Iris pigment epithelial cell (primary cell): Measurements from ENCODE around the gene NFAM1.

Experiments used
- DNase-seq: peaks from one replicate; pipeline ENCODE4 v3.0.0-alpha.2; 2011; ENCODE audit warnings: low read depth

Gene NFAM1

DNA sequence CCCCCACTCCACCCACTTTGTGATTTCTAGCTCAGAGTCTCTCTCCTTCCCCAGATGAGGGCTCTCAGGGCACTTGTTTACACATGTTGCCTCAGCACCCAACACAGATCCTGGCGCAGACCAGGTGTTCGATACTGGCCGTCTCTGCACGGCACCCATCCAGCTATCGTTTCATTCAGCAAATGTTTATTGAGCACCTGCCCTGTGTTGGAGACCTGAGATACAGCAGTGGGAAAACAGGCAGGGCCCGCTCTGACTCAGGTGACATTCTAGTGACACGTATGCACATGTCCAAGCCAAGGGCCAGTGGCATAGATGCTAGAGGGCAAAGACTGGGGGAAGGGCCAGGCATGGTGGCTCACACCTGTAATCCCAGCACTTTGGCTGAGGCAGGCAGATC is 71.9 kb downstream of the NFAM1 start:
- DNase-seq = no peak

DNA sequence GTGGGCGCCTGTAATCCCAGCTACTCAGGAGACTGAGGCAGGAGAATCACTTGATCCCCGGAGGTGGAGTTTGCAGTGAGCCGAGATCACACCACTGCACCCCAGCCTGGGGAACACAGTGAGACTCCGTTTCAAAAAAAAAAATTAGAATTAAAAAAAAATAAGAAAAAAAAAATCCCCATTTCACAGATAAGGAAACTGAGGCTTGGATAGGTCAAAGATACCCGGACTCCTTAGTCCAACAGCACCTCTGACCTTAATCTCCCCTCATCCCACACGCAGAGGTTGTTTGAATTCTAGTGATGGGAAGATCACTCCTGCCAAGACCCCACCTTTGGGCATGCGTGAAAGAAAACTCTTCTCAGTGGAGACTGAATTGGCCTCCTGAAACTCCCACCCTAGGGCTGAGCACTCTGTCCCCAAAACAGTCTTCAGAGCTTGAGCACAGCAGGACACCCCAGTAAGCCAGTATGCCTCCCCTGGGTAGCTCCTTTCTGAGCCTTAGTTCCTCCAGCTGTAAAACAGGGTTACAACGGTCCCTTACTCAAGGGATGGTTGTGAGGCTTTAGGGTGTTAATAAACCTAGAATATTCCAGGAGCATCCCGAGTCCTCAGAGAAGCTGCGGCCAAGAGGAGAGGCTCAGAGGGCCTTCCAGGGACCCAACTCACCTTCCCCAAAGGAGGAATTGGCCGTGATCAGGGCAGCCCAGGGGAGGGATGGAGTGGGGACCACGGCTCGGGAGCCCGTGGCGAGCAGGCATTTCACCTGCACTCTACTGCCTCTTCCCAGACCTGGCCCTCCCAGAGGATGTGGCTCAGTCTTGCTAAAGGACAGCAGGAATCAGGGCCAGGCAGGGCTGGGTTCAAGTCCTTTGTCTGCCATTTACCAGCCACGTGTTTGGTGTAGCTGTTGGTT is 73.3 kb downstream of the NFAM1 start:
- DNase-seq = no peak

DNA sequence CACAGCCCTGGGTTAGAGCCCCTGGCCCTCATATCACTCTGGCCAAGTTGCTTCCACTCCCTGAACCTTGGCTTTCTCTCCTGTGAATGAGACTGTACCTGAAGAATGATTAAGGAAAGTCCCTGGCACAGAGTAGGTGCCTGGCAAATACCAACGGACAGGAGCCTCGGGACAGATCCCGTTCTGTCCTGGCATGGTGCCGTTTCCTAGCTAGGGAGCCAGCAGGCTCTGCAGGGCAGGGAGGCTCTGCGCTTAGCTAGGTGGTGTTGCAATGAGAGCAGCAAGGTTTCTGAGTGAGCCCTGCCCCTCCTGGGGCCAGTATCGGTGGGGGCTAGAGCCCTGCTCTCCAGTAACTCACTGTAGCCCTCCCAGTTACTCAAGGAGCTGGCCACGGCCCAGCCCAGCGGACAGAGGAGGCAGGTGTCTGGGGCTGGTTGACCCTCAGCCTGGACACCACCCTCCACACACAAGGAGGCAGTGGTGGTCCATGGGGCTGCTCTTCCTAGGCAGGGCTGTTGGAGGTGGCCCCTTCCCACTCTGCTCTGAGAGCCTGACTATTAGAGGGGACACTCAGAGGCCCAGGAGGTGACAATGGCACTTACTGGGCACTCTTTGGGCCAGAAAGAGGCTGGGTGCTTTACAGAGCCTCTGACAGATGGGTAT is 74.4 kb downstream of the NFAM1 start:
- DNase-seq = no peak

DNA sequence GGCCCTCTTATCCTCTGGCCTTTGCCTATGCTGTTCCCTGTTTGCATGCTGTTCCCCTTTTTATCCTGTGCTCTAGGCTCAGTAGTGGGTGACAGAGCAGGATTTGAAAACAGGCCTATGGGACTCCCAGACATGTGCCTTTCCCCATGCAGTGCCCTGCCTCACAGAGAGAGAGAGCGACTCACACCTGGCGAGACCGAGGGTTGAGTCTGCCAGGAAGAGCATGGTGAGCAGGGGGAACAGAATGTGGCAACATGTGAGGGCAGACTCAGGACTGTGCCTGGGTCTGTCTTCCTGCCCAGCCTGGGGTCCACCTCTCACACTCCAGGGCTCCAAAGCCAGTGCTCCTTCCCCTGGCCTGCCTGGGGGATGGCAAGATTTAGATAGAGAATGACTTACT is 75.0 kb downstream of the NFAM1 start:
- DNase-seq = no peak

DNA sequence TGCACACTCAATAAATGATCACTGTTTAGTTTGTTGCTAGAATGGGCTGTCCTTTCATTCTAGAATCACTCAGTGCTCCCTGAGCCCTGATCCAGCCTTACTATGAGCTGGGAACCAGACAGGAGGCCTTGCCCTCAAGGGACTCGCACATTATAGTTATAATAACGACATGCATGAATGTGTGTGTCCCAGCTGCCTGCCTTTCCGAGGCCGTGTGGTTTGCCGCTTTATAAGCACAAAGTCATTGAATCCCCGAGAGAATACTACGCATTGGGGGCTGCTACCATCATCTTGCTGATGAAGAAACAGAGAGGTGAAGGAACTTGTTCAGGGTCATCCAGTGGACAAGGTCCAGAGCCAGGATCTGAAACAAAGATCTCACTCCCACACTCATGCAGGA is 75.7 kb downstream of the NFAM1 start:
- no peak for DNase-seq

DNA sequence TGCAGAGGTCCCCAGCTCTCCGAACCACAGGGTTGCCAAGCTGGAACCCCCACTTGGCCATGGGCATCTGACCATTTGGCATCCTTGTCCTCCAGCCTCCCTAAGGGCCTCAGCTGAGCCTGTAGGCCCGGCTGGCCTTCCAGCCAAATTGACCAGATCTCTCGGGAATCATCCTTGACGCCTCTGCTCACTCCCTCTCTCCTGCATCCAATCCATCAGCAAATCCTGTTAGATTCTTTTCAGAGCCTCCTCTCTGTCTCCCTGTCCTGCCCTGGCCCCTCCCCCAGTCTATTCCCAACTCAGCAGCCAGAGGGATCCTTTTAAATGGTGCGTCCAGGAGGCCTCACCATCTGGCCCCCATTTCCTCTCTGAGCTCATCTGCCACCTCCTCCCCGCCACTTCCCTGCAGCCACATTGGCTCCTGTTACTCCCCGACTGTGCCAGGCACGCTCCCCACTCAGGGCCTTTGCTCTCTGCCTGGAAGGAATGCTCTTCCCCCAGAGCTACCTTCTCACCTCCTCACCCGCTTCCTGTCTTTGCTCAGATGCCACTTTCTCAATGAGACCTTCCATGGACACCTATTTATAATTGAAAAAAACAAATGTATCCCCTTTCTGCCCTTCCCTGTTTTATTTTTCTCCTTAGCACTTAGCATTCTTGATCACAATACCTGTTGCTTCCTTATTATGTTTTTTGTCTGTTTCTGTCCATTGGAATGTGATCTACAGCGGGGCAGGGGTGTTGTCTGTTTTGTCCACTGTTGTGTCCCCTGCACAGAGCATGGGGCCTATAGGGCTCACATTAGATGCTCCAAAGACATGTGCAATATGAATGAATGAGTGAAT is 78.1 kb downstream of the NFAM1 start:
- DNase-seq = no peak

DNA sequence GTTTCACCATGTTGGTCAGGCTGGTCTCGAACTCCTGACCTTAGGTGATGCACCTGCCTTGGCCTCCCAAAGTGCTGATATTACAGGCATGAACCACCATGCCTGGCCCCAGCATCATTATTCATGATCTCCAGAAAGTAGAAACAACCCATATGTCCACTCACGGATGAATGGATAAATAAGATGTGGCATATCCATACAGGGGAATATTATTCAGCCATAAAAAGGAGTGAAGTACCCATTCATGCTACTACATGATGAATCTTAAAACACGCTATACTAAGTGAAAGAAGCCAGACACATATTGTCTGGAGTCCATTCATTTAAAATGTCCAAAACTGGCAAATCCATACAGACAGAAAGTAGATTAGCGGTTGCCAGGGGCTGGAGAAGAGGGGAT is 81.8 kb downstream of the NFAM1 start:
- DNase-seq = no peak

DNA sequence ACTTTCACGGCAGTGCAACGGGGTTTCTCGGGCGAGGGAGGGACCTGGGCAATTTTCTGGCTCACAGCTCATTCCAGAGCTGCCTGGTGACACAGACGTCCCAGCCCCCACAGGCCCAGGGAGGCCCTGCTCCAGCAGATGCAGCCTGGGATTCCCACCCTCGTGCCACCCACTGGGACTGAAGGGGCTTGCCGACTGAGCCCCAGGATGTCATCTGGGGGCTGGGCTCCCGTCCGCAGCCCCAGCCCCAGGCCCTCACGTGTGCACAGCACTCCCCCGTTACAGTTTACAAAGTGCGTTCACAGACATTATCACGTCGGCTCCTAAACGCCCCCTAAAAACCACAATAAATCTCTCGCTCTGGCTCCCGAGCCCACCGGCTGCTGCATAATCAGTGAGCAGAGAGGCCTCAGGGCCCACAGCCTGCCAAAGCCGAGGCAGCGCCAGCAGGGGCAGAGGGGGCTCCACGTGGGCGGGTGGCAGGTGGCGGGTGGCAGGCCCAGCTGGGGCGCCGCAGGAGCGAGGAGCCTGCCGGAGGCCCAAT is 84.8 kb downstream of the NFAM1 start:
- DNase-seq = no peak

DNA sequence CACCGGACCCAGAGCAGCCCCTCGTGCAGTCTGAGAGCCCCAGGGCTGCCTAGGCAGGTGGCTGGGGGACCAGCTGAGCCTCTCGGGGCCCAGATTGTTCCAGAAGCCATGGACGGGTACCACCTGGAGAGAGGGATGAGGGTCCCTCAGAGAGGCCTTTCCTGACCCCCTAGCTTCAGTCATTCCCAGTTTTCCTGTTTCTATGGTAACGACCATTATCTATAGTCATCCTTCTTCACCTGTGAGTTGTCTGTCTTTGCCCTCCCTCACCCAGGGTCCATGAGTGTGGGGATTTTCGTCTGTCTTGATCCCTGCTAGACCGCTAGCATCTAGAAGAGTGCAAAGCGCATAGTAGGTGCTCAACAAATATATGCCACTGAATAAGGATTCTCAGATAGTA is 85.5 kb downstream of the NFAM1 start:
- DNase-seq = no peak

DNA sequence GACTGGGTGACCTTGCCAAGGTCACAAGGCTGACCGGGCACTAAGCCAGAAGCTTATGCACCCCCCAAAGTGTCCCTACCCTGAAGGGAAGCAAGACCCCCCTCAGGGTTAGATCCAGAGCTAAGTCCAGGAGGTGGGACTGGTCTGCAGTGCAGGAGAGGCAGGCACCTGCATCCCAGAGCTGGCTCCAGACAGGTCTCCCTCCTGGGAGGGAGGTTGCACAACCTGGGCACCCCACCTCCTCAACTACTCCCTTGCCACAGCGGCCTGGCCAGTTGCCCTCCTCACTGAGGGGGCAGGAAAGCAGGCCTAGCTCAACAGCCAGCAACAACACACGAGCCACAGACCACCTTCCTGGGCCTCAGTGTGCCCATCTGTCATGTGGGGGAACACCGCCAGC is 86.7 kb downstream of the NFAM1 start:
- no peak for DNase-seq

DNA sequence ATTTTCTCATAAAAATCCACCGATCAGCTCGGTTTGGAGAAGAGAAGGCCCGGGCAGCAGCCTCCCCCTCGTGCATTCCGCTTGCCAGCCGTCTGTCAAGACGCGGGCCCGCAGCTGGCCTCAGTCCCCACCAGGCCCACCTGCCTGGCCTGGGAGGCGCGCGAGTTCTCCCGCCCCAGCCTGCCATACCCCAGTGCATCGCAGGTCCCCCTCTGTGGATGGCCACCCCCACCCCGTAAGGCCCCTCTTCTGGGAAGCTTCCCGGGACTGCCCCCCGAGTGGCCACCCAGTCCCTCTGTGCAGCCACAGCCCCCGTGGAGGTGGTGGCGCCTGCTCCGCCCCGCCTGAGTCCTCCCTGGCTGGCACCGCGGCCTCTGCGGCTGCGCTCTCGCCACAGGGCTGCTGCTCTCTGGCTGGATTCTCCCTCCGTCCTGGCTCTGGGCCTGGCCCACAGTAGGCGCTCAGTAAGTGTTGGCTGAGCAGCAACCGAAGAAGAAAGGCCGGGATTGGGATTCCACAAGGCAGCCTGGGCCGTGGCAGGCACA is 87.8 kb downstream of the NFAM1 start:
- peak; percentile 14 for DNase-seq

DNA sequence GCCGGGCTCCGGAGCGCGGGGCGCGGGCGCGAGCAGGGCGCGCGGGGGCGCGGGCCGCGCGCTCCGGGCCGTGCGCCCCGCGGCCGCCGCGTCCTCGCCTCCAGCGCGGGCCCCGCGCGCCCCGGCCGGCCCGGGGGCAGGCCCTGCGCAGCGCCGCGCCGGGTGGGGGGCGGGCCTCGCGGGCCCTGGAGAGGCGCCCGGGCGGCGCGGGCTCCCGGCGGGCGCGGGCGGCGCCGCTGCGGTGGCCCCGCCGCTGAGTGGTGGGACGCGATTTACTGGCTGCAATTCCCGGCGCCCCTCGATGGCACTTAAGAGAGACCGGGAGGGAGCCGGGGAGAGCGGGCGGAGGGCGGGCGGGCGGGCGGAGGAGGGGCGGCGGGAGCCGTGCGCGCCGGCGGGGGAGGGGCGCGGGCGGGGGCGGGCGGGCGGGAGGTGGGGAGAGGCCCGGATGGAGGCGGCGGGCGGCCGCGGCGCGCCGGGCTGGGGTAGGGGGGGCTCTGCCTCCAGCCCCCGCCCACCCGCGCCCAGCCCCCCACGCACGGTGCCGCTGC is 88.6 kb downstream of the NFAM1 start:
- DNase-seq = peak; percentile 15

DNA sequence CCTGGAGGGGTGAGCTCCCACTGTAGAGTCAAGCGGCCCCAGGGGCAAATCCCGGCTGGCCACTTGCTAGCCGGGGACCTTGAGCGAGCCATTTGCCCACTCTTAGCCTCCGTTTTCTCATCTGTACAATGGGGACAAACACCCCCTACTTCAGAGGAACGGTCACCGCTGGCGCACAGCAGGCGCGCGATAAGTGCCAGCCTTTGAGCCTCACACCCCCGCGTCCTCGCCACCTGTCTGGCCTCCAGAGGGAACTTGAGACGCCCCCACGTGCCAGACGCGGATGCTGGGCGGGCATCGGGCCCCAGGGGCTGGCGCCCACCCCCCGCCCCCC is 89.1 kb downstream of the NFAM1 start:
- DNase-seq = no peak

DNA sequence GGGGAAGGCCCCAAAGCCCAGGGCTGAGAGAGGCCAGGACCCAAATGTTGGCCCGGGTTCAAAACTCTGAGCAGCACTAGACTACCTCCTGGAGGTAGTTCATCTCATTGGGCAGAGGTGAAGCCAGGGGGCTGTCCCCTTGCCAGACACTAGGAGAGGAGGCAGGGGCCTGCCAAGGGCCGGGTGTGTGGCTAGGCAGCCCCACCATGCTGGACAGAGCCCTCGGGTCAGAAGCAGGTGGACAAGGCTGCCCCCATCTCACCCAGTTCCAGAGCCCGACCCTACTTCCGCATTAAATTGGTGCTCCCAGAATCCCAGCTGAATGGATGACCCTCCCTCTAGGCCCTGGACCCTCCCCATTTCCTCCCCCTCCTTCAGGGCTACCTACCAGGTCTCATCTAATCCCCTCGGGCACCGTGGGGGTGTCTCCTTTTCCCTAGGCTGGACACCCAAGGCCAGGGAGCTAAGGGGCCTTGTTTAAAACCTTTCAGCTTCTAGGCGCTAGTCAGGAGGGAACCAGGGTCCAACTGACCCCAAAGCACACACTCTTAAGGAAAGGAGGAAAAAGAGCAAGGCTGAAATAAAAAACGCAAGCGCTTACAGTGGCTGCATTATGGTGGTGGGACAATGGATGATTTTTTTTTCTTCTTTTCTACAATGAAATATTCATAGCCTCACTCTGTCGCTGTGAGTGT is 89.6 kb downstream of the NFAM1 start:
- DNase-seq = no peak

DNA sequence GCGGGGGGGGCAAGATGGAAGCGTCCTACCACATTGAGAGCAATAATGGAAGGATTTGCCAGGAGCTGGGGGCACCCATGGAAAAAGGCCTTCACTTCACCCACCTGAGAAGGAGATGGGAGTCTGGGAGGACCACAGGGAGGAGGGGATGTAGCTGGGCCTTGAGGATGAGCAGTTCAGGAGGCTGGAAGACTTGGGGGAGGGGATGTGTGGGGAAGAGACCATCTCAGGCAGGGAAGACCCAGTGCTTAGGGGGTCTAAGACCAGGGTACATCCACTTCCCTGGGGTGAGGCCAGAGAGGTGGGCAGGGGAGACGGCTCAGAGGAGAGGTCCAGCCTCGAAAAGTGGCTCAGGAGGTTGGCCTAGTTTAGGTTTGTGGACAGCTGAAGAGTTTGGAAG is 90.4 kb downstream of the NFAM1 start:
- DNase-seq = no peak

DNA sequence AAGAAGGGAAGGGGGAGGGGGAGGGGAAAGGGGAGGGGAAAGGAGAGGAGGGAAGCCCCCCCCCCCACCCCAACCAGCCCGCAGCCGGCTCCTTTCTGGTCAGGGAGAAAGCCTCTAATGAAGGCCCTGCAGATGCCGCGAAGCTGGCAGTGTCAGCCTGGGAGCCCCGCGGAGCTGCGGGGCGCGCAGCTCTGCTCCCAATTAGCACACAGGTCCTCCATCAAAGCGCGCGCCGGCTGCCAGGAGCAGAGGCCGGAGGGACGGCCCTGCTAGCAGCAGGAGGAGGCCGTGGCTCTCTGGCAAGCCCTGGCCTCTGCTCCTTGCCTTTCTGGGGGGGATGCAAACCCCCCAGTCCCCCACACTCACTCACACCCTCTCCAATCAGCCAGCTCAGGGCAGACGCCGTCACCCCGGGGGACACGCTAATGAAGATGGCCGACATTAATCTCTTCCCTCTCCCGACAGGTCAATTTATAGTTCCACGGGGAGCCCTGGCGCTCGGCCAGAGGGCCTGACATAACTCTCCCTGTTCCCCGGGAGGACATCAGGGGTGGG is 91.3 kb downstream of the NFAM1 start:
- DNase-seq = no peak

DNA sequence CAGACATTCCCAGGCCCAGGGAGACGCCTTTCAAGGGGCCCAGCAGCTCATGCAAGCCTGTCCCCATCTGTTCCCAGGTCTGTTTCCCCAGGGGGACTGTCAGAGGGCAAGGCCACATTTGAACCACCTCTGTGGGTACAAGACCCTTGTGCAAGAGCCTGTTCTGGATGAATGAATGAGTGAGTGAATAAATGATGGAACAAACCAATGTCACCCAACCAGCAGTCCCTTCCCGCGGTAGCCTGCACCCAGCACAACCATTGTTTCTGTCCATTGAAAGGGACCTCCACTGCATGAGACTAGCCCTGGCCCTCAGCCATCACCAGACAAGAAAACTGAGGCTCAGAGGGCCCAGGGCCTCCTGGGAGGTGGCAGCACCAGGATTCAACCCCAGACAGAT is 92.1 kb downstream of the NFAM1 start:
- no peak for DNase-seq

DNA sequence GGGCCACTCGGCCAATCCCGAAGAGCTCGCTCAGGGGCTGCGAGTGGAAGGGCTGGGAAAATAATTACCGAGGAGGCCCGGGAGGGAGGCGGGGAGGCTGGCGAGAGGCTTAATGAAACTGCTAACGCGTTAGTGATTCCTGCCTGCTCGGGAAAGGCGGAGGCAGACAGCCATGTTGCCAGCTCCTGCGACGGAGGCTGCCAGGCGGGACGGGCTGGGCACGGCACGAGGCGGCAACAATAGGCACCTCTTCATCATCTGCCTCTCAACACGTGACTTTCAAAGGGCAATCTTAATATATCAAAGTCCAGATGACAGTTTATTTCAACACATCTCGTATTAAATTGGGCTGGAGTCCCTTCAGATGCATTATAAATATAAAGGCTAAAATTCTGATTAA is 93.7 kb downstream of the NFAM1 start:
- no peak for DNase-seq

DNA sequence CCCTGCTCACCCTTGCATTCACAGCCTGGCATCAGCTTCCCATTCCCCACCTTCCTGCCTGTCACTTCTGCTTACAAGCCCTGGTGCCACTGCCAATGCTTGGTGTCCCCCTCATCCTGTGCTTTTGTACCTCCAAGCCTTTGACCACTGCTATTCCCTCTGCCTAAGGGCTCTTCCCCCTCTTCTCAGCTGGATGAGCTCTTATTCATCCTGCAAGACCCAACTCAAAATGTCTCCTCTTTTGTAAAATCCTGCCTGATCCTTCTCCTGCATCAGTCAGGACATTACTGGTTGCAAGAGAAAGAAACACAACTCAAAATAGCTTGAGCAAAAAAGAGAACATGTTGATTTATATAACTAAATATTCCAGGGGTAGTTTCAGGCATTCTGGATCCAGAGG is 94.8 kb downstream of the NFAM1 start:
- no peak for DNase-seq

DNA sequence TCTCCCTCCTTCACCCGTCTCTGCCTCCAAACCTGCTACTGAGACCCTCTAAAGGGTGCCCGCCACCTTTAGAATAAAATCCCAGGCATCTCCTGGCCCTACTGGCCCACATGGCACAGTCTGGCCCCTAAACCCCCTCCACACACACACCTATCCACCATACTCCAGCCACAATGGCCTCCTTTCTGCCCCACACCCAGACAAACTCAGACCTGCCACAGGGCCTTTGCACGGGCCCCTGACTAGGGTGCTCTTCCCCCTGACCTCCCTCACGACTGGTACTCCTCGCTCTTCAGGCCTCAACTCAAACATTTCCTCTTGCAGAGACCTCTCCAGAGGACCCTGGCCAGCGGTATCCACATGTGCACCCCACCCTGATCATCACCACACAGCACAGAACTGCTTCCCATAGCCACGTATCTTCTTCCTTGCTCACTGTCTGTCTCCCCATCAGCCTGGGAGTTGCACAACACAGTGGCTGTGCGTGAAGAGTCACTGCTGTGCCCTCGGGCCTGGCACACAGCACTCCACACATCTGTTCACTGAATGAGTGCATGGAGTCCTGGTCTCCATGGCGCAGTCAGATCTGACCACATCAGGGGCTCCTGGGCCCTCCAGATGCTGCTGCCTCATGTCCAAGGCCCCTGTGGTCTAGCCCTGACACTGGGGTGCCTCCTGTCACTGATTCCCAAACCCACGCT is 95.5 kb downstream of the NFAM1 start:
- no peak for DNase-seq
